Right lung (tissue), 5 donors: ENCODE results near the gene CUTC. TPM values are rescaled to one million over a fixed set of nuclear protein-coding genes. Genes with fewer than 3 reads are reported as not detected.

ENCODE experiments used
- polyA plus RNA-seq, 5 donors: library from polyadenylated mRNA; unstranded; fragments of 120-200 nt; gene quantifications; one replicate each; pipeline versions ENCODE4 v1.2.1 to v1.2.3, GENCODE V29; 2013; ENCODE audit warnings: inconsistent platforms in 1 of 5, low replicate concordance in 1 of 5; ENCODE audit not compliant: insufficient read length in 5 of 5, insufficient read depth in 1 of 5

The CUTC gene
- polyA plus RNA-seq, 5 donors, result 19.0 to 26.8 (median 25.8) TPM

Other genes starting within 250 kb of the CUTC start
- under 1 TPM in 1 of 5 donors, not detected in 4; 0.17 TPM for gene NKX2-3, start 199.3 kb upstream of the CUTC start, polyA plus RNA-seq
- 10 to 100 TPM; 45.5 to 60.2 (median 49.4) TPM for gene SLC25A28, start 111.8 kb upstream of the CUTC start, polyA plus RNA-seq
- gene ENTPD7, start 72.7 kb upstream of the CUTC start, polyA plus RNA-seq, result 10 to 100 TPM; 11.6 to 18.0 (median 14.5) TPM
- 10 to 100 TPM; 39.0 to 62.1 (median 52.2) TPM for gene COX15, start 107 bp upstream of the CUTC start, polyA plus RNA-seq
- 1 to 10 TPM in 3 of 5 donors, under 1 TPM in 2; 0.78 to 1.5 (median 1.2) TPM for gene ABCC2, start 50.4 kb downstream of the CUTC start, polyA plus RNA-seq